ENCODE data around the gene SLC6A12. TPM values are rescaled to one million over a fixed set of nuclear protein-coding genes. Genes with fewer than 3 reads are reported as not detected.

Gene SLC6A12
- total and polyA plus RNA-seq, 2 donors (not counting 3 experiments of a cell fraction or from before 2014, with no cell fraction given), result not detected

DNA sequence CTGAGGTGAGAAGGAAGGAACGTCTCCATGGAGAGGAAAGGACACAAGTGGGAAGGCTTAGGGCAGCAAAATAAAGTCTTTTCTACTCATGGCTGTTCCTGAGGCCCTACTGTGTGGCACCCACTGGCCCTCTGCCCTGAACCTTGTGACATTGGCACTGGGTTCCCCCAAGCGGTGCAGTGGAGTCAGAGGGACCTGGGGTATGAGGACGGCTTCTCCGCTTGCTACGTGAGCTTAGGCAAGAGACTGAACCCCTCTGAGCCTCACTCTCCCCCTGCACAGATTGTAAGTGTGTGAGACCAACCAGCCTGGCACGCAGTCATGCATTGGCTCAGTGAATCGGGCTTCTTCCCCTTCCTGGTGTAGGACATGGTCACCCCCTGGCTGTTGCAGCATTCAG is 19.7 kb downstream of the SLC6A12 start:
- Histone ChIP-seq H3K27ac (ENCODE audit: insufficient read depth, low read depth, low read length) (no peak overlapping the region), H3K36me3 (ENCODE audit: control insufficient read depth in 2 of 2, extremely low read depth in 1 of 2, insufficient read depth in 2 of 2, low read length in 2 of 2) (no peaks in the 10 kb centered on the region), H2AFZ (ENCODE audit: low read depth, low read length) (no peak overlapping the region), H3K9ac (replicated peaks; ENCODE audit: extremely low read depth, insufficient read depth, low read length) (no peak overlapping the region), H3K4me2 (ENCODE audit: insufficient read depth, low read length) (no peak overlapping the region), H3K4me1 (ENCODE audit: control insufficient read depth, extremely low read depth, insufficient read depth, low read length) (no peaks in the 10 kb centered on the region), H3K9me3 (replicated peaks; ENCODE audit: control insufficient read depth, insufficient read depth, low read length) (no peaks in the 10 kb centered on the region), H3K79me2 (ENCODE audit: control insufficient read depth, insufficient read depth, low read length) (no peaks in the 10 kb centered on the region), H3K27me3 (ENCODE audit: control insufficient read depth in 2 of 2, insufficient read depth in 2 of 2, low read length in 2 of 2) (no peaks in the 10 kb centered on the region), H3K9me1 (replicated peaks; ENCODE audit: control insufficient read depth, extremely low read depth, insufficient read depth, low read length) (no peaks in the 10 kb centered on the region), H4K20me1 (replicated peaks; ENCODE audit: control insufficient read depth, extremely low read depth, insufficient read depth, low read length) (no peaks in the 10 kb centered on the region), H3K4me3 (replicated peaks in 1 of 3; ENCODE audit: insufficient read depth in 1 of 3, low read depth in 1 of 3, low read length in 3 of 3) (no peak overlapping the region)
- TF ChIP-seq FOS (IDR thresholded peaks at IDR 0.05; ENCODE audit: borderline replicate concordance, insufficient read depth, low read length) (no peak), EZH2 (IDR thresholded peaks at IDR 0.05; ENCODE audit: borderline replicate concordance, low read depth, low read length, severe bottlenecking) (no peak), JUN (IDR thresholded peaks at IDR 0.05; ENCODE audit: borderline replicate concordance, insufficient read depth, insufficient read length, low read depth) (no peak)
- TF ChIP-seq, protein P1, sequence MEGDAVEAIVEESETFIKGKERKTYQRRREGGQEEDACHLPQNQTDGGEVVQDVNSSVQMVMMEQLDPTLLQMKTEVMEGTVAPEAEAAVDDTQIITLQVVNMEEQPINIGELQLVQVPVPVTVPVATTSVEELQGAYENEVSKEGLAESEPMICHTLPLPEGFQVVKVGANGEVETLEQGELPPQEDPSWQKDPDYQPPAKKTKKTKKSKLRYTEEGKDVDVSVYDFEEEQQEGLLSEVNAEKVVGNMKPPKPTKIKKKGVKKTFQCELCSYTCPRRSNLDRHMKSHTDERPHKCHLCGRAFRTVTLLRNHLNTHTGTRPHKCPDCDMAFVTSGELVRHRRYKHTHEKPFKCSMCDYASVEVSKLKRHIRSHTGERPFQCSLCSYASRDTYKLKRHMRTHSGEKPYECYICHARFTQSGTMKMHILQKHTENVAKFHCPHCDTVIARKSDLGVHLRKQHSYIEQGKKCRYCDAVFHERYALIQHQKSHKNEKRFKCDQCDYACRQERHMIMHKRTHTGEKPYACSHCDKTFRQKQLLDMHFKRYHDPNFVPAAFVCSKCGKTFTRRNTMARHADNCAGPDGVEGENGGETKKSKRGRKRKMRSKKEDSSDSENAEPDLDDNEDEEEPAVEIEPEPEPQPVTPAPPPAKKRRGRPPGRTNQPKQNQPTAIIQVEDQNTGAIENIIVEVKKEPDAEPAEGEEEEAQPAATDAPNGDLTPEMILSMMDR (IDR thresholded peaks at IDR 0.05; ENCODE audit: extremely low read depth in 1 of 2, insufficient read depth in 1 of 2, low read depth in 1 of 2, low read length in 2 of 2), result no peak
- TF ChIP-seq, protein P2, sequence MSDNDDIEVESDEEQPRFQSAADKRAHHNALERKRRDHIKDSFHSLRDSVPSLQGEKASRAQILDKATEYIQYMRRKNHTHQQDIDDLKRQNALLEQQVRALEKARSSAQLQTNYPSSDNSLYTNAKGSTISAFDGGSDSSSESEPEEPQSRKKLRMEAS (IDR thresholded peaks at IDR 0.05; ENCODE audit: insufficient read depth, insufficient read length), result no peak
- ChIA-PET POLR2A (no interaction called here), CTCF (no interaction called here)
- no TSS peak for BruUV-seq (replicated peaks)
- intact Hi-C loops (cut with micrococcal nuclease) (no loop called here), dilution Hi-C loops (cut with MboI; ENCODE audit: extremely low pct_ligation_motif_present, low sequenced_read_pairs) (no loop called here)
- FAIRE-seq (no peak), DNase-seq (ENCODE audit: low read depth, low spot score) (no peak)

DNA sequence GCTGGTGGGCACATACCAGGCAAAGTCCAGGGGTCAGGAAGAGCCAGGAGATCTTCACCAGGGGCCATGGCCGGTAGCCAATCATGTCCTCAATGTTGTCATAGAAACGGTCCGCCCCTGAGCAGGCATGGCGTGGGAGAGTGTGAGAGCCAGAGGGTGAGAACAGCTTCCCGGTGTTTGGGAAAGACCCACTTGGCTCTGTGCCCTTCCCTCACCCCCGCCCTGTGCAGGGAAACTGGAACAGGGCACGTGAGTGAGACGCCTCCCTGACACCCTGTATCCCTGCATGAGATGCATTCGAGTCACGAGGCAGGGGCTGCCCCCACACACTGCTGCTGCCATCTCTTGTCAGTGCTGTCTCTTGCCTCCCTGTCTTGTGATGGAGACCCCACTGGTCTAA is 20.7 kb downstream of the SLC6A12 start:
- dilution Hi-C loops (cut with MboI; ENCODE audit: extremely low pct_ligation_motif_present, low sequenced_read_pairs), result no loop called here

More for the DNA sequence above, 20.7 kb downstream of the SLC6A12 start:
- no peaks in the 10 kb centered on the region for H3K27me3 ChIP-seq (ENCODE audit: control insufficient read depth in 2 of 2, insufficient read depth in 2 of 2, low read length in 2 of 2)
- no peak for FAIRE-seq
- BruUV-seq (replicated peaks), result no TSS peak
- H3K4me2 ChIP-seq (ENCODE audit: insufficient read depth, low read length), result no peak overlapping the region
- H3K9me3 ChIP-seq (replicated peaks; ENCODE audit: control insufficient read depth, insufficient read depth, low read length), result no peaks in the 10 kb centered on the region
- no peak overlapping the region for H3K27ac ChIP-seq (ENCODE audit: insufficient read depth, low read depth, low read length)
- no peak overlapping the region for H3K9ac ChIP-seq (replicated peaks; ENCODE audit: extremely low read depth, insufficient read depth, low read length)
- H3K4me3 ChIP-seq (replicated peaks in 1 of 3; ENCODE audit: insufficient read depth in 1 of 3, low read depth in 1 of 3, low read length in 3 of 3), result no peak overlapping the region
- TF ChIP-seq, protein P2 (IDR thresholded peaks at IDR 0.05; ENCODE audit: insufficient read depth, insufficient read length), result no peak
- TF ChIP-seq MYC (IDR thresholded peaks at IDR 0.05; ENCODE audit: low read depth, low read length), result no peak
- TF ChIP-seq, protein P1 (IDR thresholded peaks at IDR 0.05; ENCODE audit: extremely low read depth in 1 of 2, insufficient read depth in 1 of 2, low read depth in 1 of 2, low read length in 2 of 2), result no peak
- TF ChIP-seq EZH2 (IDR thresholded peaks at IDR 0.05; ENCODE audit: borderline replicate concordance, low read depth, low read length, severe bottlenecking), result no peak
- no peak for TF ChIP-seq GATA2 (IDR thresholded peaks at IDR 0.05; ENCODE audit: insufficient read depth, insufficient read length, low read depth, low read length)
- no peak for TF ChIP-seq POLR2A (IDR thresholded peaks at IDR 0.05; ENCODE audit: low read depth, low read length)
- no peak for TF ChIP-seq POLR2AphosphoS5 (IDR thresholded peaks at IDR 0.05; ENCODE audit: insufficient read depth, low read depth, low read length)
- no peak for TF ChIP-seq FOS (IDR thresholded peaks at IDR 0.05; ENCODE audit: borderline replicate concordance, insufficient read depth, low read length)
- no peak for TF ChIP-seq JUN (IDR thresholded peaks at IDR 0.05; ENCODE audit: borderline replicate concordance, insufficient read depth, insufficient read length, low read depth)
- H3K9me1 ChIP-seq (replicated peaks; ENCODE audit: control insufficient read depth, extremely low read depth, insufficient read depth, low read length), result no peaks in the 10 kb centered on the region
- no peak for DNase-seq (ENCODE audit: low read depth, low spot score)
- no peaks in the 10 kb centered on the region for H3K79me2 ChIP-seq (ENCODE audit: control insufficient read depth, insufficient read depth, low read length)
- no peak overlapping the region for H2AFZ ChIP-seq (ENCODE audit: low read depth, low read length)
- no peaks in the 10 kb centered on the region for H3K36me3 ChIP-seq (ENCODE audit: control insufficient read depth in 2 of 2, extremely low read depth in 1 of 2, insufficient read depth in 2 of 2, low read length in 2 of 2)
- peaks cover 2% of the 10 kb centered on the region for H3K4me1 ChIP-seq (ENCODE audit: control insufficient read depth, extremely low read depth, insufficient read depth, low read length)
- ChIA-PET POLR2A (no interaction called here), CTCF (no interaction called here)
- intact Hi-C loops (cut with micrococcal nuclease), result no loop called here
- H4K20me1 ChIP-seq (replicated peaks; ENCODE audit: control insufficient read depth, extremely low read depth, insufficient read depth, low read length), result no peaks in the 10 kb centered on the region

Data from endothelial cell of umbilical vein (primary cell).